Cardiac fibroblast (primary cell): Measurements from ENCODE around the gene RAB10.
"Not testable (repeated sequence)": the region's sequence is repeated elsewhere in the genome, so short reads cannot be mapped to it uniquely, and the experiment has no call there.

Source experiments
- DNase-seq, 2 donors: peaks; one replicate each; pipeline versions ENCODE4 v3.0.0 to v3.0.0-alpha.2; 2010; ENCODE audit warnings: low read depth in 2 of 2
- H3K4me3 ChIP-seq, 2 donors: replicated peaks in 1 of 2; 1 replicate in 1 of 2; 2 replicates in 1 of 2; pipeline ENCODE4 v1.5.1; 2011; ENCODE audit warnings: low read depth in 2 of 2, low read length in 2 of 2, mild to moderate bottlenecking in 2 of 2, moderate library complexity in 1 of 2
- TF ChIP-seq, protein P1 (sequence below): IDR thresholded peaks from one replicate; pipeline ENCODE4 v1.5.1; 2011; ENCODE audit warnings: low read depth, mild to moderate bottlenecking, low read length, inconsistent platforms

RAB10 gene

DNA sequence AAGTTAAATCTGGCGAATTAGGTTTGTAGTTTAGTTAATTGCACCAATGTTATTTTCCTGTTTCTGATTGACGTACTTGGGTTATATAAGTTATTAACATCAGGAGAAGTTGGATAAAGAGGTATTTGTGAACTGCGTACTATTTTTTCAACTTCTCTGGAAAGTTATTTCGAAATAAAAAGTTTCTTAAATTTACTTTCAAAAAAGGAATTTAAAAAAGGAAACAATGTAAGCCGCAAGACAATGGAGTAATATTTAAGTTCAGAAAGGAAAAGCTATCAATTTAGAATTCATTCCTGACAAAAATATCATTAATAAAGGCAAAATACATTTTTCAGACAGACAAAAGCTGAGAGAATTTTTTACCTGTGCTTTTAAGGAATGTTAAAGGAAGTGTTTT lies 47.7 kb downstream of the RAB10 start:
- no peak for DNase-seq
- H3K4me3 ChIP-seq, result no peak overlapping the region

DNA sequence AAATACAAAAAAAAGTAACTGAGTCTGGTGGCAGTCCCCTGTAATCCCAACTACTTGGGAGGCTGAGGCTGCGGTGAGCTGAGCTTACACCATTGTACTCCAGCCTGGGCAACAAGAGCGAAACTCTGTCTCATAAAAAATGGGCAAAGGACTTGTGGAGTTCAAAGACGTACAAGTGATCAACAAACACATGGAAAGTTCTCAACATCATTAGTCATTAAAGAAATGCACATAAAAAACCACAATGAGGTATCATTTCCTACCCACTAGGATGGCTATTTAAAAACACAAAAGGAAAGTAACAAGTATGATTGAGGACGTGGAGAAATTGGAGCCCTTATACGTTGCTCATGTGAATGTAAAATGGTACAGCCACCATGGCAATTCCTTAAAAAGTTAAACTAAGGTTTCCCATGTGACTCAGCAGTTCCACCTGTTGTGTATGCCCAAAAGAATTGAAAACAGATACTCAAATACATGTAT lies 52.3 kb downstream of the RAB10 start:
- TF ChIP-seq, protein P1, sequence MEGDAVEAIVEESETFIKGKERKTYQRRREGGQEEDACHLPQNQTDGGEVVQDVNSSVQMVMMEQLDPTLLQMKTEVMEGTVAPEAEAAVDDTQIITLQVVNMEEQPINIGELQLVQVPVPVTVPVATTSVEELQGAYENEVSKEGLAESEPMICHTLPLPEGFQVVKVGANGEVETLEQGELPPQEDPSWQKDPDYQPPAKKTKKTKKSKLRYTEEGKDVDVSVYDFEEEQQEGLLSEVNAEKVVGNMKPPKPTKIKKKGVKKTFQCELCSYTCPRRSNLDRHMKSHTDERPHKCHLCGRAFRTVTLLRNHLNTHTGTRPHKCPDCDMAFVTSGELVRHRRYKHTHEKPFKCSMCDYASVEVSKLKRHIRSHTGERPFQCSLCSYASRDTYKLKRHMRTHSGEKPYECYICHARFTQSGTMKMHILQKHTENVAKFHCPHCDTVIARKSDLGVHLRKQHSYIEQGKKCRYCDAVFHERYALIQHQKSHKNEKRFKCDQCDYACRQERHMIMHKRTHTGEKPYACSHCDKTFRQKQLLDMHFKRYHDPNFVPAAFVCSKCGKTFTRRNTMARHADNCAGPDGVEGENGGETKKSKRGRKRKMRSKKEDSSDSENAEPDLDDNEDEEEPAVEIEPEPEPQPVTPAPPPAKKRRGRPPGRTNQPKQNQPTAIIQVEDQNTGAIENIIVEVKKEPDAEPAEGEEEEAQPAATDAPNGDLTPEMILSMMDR, result no peak
- no peak overlapping the region for H3K4me3 ChIP-seq
- DNase-seq, result peak; percentile 10 to 85

More for the DNA sequence above, 47.7 kb downstream of the RAB10 start:
- TF ChIP-seq, protein P1, result no peak

DNA sequence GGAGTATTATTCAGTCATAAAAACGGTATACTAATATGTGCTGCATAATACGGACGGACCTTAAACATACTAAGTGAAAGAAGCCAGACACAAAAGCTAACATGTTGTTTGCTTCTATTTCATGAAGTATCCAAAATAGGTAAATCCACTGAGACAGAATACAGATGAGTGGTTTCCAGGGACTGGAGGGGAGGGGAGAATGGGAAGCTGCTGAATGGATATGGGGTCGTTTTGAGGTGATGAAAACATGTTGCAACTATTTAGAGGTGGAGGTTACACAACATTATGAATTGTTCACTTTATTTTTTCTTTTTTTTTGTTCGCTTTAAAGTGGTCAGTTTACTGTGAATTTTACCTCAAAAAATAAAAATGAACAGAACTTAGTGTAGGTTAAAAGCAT lies 52.9 kb downstream of the RAB10 start:
- peak in 1 of 2 donors; percentile 13 for DNase-seq

DNA sequence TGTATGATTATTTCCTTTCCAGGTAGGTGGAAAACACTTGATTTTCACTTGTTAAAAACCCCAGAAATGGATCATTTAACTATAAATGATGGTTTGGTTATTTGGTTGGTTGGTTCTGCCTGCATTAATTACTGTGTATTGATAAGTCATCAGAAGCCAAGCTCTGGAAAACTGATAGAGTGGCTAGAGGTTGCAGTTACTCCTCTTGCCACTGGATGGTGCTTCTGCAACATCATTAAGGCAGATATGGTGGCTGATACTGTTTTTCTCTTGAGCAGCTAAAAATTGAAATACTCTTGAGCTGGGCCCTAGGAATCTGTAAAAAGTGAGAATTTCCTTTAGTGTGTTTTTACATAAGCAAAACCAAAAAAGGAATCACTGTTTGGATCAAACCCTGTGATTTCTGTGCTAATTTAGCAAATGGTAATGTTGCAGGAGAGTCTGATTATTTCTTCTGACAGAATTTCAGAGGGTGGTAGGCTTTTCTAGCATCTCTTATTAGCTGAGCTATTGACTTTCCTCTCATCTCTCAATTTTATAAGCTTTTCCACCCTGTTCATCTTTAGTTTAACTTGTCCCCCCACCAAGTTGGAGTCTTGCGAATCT lies 54.3 kb downstream of the RAB10 start:
- DNase-seq, result peak; percentile 43 to 45
- no peak overlapping the region for H3K4me3 ChIP-seq
- TF ChIP-seq, protein P1, result peak; percentile 74

More for the DNA sequence above, 52.9 kb downstream of the RAB10 start:
- TF ChIP-seq, protein P1, result no peak
- H3K4me3 ChIP-seq, result no peak overlapping the region

DNA sequence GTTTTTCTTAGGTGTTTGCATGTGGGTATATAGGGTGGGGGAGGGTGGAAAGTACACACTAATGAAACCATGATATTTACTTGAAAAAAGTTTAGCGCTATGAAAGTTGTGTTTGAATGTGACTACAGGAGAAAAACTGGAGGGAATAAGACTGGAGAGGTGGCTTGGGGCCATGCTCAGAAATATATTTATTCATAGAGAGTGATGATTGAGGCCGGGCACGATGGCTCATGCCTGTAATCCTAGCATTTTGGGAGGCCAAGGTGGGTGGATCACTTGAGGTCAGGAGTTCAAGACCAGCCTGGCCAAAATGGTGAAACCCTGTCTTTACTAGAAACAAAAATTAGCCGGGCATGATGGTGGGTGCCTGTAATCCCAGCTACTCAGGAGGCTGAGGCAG lies 55.0 kb downstream of the RAB10 start:
- DNase-seq, H3K4me3 ChIP-seq: not testable (repeated sequence)

DNA sequence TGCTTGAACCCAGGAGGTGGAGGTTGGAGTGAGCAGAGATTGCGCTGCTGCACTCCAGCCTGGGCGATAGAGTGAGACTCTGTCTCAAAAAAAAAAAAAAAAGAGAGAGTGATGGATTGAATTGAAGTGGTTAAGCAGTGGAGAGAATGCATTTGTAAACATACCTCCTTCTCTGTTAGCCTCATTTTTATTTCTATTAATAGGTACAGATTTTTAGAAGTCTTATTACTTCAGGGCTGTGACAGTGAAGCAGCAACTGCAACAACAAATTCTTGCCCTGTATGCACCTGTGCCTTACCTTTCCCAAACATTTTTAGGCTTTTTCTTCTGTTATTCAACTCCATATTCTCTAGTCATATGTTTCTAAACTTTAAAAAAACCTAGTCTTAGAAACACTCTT lies 55.5 kb downstream of the RAB10 start:
- no peak overlapping the region for H3K4me3 ChIP-seq
- no peak for DNase-seq
- TF ChIP-seq, protein P1, result no peak

DNA sequence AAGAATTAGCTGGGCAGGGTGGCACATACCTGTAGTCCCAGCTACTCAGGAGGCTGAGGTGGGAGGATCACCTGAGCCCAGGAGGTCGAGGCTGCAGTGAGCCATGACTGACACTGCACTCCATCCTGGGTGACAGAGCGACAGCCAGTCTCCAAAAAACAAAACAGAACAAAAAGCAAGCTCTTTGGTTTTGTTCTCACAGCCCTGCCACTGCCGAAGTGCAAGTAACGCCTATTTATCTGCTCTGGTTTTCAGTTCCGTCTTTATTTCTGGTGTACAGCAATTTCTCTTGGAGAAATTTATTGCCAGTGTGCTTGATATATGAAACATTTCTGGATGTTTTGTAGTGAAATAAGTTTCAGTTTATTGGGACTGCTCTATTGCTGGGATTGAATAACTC lies 61.9 kb downstream of the RAB10 start:
- TF ChIP-seq, protein P1, result no peak
- DNase-seq, result no peak
- H3K4me3 ChIP-seq, result no peak overlapping the region
